ENCODE data around the gene PRSS21.

Gene PRSS21

GRCh38 chr16:2808181-2808580 is 8.9 kb upstream of the PRSS21 start:
- FAIRE-seq, result no peak

- no peak for FAIRE-seq
Measured at GRCh38 chr16:2809149-2809760, 7.8 kb upstream of the PRSS21 start.

DNA sequence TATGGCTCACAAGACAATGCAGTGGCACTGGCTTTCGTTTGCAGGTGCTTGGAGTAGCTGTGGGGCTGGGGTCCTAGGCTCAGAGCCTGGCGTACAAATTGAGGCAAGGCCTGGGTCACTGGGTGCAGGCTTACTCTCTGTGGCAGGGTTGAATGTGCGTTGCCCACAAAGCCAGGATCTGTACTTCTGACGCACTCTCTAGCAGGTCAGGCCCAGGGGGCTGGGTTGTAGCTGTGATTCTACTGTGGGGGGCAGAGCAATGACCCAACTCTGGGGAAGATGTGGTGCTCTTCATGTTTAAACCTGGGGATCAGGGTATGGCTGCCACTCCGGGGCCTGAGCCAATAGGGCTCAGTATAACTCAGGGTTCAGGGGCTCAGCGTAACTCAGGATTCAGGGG is 6.4 kb upstream of the PRSS21 start:
- FAIRE-seq, result no peak

- FAIRE-seq, result no peak
Measured at GRCh38 chr16:2811703-2812471, 5.2 kb upstream of the PRSS21 start.

GRCh38 chr16:2813771-2814221 is 3.2 kb upstream of the PRSS21 start:
- FAIRE-seq, result no peak

- no peak for FAIRE-seq
Measured at GRCh38 chr16:2814551-2815298, 2.3 kb upstream of the PRSS21 start.

DNA sequence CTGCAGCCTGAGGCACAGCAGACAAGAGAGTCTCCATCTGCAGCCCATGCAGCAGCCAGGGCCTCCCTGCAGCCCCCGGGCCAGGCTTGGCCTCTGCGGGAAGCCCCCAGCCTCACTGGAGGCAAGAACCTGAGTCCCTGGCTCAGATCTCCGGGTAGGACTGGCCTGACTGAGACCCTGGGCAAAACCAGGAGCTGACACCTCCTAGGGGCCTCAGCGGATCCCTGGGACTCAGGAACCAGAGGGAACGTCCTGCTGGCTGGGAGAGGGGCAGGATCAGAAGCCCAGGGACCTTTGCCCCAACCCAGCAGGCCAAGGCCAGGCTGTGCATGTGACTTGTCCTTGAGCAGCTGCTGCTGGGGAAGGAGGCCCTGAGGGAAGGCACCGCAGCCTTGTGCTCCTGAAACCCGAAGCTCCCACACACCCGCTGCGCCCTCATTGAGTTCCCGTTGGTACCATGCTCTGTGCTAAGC is 1.7 kb upstream of the PRSS21 start:
- no peak for FAIRE-seq

DNA sequence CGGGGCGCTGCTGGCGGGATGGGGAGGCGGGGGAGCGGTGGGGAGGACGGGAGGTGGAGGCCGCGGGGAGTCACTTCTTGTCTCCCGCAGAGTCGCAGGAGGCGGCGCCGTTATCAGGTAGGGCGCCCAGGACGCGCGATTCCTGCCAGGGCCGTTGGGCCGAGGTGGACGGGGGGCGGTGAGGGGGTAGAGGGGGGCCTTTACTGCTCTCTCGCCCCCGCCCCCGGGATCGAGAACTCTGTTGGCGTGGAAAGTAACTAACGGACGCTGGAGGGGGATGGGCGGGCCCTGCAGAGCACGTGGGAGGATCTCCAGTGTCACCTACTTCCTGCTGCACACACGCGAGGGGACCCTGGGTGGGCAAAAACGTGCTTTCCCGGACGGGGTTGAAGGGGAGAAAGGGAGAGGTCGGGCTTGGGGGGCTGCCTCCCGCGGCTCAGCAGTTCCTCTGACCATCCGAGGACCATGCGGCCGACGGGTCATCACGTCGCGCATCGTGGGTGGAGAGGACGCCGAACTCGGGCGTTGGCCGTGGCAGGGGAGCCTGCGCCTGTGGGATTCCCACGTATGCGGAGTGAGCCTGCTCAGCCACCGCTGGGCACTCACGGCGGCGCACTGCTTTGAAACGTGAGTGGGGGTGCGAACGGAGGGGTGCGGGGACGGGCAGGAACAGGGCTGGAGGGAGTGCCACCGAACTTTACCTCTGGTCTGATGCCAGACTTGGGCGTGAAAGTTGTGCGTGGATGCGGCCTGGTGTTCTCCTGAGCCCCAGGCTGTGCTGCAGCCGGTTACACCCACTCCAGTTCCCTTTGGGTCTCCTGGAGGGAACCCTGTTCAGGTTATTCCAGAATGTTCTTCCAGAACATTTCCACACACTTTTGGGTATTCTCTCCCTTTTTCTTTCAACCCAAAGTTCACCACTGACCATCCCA is 569 bp downstream of the PRSS21 start:
- no peak for FAIRE-seq

GRCh38 chr16:2818272-2818876 is 1.3 kb downstream of the PRSS21 start:
- FAIRE-seq, result no peak

DNA sequence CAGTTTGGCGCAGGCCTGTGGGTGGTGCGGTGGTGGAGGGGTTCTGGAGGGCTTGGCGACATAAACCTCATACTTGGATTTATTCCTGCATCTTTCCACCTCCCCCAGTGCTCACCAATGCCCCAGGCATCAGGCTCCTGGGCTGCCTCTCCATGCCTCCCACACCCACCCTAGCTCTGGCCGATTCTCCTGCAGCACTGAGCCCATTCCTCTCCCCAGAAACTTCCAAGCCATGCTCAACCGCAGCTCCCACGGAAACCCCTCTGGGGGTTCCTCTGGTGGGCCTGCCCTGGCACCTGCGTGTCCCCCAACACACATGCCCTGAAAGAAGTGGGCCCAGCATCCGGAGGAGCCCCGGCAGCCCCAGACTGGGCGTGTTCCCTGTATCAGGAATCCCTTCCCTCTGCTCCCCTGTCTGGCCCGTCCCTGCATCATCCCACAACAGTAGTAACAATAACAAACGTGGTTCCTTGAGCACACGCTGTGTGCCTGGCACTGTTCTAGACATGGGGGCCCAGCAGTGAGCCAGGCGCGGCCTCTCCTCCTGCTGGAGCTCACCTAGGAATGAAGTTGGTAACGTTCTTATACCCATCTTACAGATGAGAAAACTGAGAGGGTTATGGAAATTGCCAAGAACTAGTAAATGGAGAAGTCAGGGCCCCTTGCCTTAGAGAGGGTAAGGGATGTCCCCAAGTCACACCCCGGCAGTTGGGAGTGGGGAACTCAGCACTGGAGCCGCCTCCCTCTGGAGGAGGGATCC is 2.3 kb downstream of the PRSS21 start:
- no peak for FAIRE-seq

DNA sequence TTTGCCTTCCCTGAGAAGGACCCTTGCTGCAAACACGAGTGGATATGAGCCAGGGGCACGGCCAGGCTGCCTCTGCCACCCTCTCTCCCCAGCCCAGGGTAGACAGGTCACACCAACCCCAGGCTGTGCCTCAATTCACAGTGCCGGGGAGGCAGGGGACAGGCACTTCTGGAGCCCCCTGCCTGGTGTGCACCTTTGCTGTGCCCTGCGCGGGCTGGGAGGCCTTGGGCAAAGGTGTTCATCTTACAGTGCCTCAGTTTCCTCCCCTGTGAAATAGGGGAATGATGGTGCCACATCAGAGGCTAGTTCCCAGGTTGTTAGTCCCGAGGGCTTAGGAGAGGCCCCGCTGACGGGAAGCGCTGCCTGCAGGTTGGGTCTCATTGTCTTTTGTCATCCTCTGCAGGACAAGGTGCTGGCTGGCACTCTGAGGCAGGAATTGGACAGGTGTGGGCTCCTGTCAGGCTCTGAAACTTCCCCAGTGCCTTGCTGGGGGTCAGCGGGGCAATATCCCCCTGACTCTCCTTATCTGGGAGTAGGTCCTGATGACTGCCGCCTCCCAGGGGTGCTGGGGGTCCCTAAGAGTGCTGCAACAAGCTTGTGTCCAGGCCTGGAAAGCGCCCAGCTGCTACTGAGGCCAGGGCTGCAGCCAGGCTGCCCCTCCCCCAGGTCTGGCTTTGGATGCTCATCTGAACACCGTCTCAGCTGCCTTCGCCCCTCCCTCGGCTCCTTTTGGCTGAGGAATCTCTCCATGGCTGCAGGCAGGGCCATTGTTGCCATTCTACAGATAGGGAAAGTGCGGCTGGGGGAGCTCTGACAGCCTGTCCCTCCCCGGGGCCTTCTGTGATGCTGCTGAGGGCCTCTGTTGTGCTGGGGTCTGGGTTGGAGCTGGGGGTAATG is 3.1 kb downstream of the PRSS21 start:
- no peak for FAIRE-seq

DNA sequence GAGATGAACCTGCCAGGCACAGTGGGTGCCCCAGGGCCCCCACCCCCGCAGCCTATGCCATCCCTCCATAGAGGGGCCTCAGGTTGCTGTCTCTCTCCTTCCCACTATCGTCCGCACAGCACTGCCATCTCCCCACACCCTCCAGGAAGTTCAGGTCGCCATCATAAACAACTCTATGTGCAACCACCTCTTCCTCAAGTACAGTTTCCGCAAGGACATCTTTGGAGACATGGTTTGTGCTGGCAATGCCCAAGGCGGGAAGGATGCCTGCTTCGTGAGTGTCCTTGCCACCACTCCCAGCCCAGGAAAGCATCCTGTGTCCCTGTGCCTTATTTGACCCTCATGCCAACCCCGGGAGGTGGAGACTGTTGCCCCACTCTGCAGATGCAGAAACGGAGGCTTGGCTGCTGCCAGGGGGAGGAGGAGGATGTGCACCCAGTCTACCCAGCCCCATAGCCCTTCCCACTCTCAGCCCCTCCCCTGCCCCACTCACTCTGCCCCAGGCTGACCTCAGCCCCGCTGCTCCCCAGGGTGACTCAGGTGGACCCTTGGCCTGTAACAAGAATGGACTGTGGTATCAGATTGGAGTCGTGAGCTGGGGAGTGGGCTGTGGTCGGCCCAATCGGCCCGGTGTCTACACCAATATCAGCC is 3.9 kb downstream of the PRSS21 start:
- FAIRE-seq, result no peak

- FAIRE-seq, result no peak
Measured at GRCh38 chr16:2821487-2822157, 4.6 kb downstream of the PRSS21 start.

DNA sequence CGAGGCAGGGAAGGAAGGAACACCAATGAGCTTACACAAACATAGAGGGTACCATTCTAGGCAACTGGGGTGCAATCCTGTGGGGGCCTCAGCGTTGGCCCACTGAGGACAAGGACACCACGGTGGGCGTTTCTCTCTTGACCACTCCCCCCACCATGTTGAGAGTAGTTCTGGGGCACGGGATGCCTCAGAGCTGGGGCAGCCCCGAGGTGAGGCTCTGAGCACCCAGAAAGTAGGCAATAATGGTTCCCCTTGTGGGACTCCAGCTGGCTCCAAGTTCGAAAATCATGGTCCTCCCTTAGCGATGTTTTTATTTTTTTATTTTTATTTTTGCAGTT is 5.1 kb downstream of the PRSS21 start:
- no peak for FAIRE-seq

GRCh38 chr16:2822496-2822895 is 5.5 kb downstream of the PRSS21 start:
- no peak for FAIRE-seq

- no peak for FAIRE-seq
Measured at GRCh38 chr16:2824626-2825025, 7.6 kb downstream of the PRSS21 start.

DNA sequence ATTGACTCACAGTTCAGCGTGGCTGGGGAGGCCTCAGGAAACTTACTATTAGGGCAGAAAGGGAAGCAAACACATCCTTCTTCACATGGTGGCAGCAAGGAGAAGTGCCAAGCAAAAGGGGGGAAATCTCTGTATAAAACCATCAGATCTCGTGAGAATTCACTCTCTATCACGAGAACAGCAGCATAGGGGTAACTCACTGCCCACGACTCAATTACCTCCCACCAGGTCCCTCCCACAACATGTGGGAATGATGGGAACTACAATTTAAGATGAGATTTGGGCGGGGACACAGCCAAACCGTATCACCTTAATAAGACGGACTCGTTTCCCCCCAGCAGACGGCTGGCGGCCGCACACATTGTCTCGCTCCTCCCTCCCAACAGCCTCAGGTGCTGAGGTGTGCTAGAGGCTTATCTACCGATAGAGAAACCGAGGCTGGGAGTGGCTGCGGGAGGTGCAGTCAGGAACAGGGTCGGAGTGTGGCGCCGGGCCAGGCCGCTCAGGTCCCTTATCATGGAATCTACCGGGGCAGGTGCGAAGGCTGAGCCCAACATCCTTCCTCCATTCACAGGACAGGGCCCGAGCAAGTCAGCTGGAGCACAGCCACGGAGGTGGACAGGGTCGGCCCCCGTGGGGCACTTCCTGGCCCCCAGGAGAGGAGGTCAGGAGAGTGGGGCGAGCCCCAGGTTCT is 8.2 kb downstream of the PRSS21 start:
- FAIRE-seq, result no peak

- no peak for FAIRE-seq
Measured at GRCh38 chr16:2825906-2826305, 8.9 kb downstream of the PRSS21 start.

Data from A204.1 (cell line).